ENCODE data around the gene GAS2.

- TF ChIP-seq POLR2A (IDR thresholded peaks at IDR 0.05) (no peak), EP300 (IDR thresholded peaks at IDR 0.05) (no peak), POLR2AphosphoS5 (IDR thresholded peaks at IDR 0.05) (no peak)
- TF ChIP-seq, protein P1, sequence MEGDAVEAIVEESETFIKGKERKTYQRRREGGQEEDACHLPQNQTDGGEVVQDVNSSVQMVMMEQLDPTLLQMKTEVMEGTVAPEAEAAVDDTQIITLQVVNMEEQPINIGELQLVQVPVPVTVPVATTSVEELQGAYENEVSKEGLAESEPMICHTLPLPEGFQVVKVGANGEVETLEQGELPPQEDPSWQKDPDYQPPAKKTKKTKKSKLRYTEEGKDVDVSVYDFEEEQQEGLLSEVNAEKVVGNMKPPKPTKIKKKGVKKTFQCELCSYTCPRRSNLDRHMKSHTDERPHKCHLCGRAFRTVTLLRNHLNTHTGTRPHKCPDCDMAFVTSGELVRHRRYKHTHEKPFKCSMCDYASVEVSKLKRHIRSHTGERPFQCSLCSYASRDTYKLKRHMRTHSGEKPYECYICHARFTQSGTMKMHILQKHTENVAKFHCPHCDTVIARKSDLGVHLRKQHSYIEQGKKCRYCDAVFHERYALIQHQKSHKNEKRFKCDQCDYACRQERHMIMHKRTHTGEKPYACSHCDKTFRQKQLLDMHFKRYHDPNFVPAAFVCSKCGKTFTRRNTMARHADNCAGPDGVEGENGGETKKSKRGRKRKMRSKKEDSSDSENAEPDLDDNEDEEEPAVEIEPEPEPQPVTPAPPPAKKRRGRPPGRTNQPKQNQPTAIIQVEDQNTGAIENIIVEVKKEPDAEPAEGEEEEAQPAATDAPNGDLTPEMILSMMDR (IDR thresholded peaks at IDR 0.05), result no peak
These were observed 130.6 kb downstream of the GAS2 start for GRCh38 chr11:22797047-22797446.
